ENCODE results near the gene HBA1.

GRCh38 chr16:180681-181564 is 4.4 kb downstream of the HBA1 start:
- no peak for TF ChIP-seq SREBF2 (CRISPR knock-in tag; IDR thresholded peaks at IDR 0.05)
- no peak for TF ChIP-seq POLR2AphosphoS5 (IDR thresholded peaks at IDR 0.05; ENCODE audit: control insufficient read depth, insufficient read depth, low read depth, low read length)
- no peak for TF ChIP-seq EP300 (IDR thresholded peaks at IDR 0.05; ENCODE audit: low read length)
- peak; percentile 97 for TF ChIP-seq ZBTB1 (CRISPR knock-in tag; IDR thresholded peaks at IDR 0.05; ENCODE audit: borderline replicate concordance, low read depth)
- TF ChIP-seq EGR1 (conservative IDR thresholded peaks at IDR 0.05) = peak; percentile 17; the same call in 1 of the 2 replicates
- no peak; the same call in 1 of the 2 replicates for TF ChIP-seq RAD51 (IDR thresholded peaks at IDR 0.05; ENCODE audit: borderline replicate concordance, low read depth)
- TF ChIP-seq PKNOX1 (IDR thresholded peaks at IDR 0.05) = no peak
